ENCODE data around the gene RELL1. TPM values are rescaled to one million over a fixed set of nuclear protein-coding genes. Genes with fewer than 3 reads are reported as not detected.

Gene RELL1
- total and polyA plus RNA-seq, 10 of the 15 experiments (the other 5 are each of a cell fraction or from before 2014, with no cell fraction given): 0.20 to 10.9 (median 3.9) TPM

DNA sequence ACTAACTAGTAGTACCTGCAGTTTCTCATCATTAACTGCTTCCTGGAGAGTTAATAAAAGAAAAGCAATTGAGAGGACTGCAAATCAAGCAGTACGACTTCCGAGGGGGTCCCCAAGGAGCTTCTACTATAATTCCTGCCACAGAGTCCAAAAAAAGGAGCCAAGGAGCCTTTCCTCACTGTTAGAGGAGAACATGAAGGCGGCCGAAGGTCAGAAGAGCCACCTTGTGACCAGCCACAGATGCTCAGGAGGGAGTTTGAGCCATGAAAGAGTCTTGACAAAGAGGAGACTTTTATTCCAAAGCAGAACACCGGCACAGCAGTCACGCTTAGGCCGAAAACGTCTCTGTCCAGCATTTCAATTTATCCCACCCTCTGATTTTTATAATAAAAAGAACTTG lies 62.2 kb downstream of the RELL1 start (continued):
- TF ChIP-seq, protein P1, sequence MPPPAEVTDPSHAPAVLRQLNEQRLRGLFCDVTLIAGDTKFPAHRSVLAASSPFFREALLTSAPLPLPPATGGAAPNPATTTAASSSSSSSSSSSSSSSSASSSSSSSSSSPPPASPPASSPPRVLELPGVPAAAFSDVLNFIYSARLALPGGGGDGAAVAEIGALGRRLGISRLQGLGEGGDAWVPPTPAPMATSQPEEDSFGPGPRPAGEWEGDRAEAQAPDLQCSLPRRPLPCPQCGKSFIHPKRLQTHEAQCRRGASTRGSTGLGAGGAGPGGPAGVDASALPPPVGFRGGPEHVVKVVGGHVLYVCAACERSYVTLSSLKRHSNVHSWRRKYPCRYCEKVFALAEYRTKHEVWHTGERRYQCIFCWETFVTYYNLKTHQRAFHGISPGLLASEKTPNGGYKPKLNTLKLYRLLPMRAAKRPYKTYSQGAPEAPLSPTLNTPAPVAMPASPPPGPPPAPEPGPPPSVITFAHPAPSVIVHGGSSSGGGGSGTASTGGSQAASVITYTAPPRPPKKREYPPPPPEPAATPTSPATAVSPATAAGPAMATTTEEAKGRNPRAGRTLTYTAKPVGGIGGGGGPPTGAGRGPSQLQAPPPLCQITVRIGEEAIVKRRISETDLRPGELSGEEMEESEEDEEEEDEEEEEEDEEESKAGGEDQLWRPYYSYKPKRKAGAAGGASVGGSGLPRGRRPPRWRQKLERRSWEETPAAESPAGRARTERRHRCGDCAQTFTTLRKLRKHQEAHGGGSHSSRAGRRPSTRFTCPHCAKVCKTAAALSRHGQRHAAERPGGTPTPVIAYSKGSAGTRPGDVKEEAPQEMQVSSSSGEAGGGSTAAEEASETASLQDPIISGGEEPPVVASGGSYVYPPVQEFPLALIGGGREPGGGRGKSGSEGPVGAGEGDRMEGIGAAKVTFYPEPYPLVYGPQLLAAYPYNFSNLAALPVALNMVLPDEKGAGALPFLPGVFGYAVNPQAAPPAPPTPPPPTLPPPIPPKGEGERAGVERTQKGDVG (CRISPR knock-in tag; IDR thresholded peaks at IDR 0.05): no peak
- TF ChIP-seq TCF12 (IDR thresholded peaks at IDR 0.05; ENCODE audit: low read depth, low read length) (no peak), NR2C2 (IDR thresholded peaks at IDR 0.05; ENCODE audit: borderline replicate concordance, control insufficient read depth, insufficient read length, low read depth) (no peak), HCFC1 (IDR thresholded peaks at IDR 0.05; ENCODE audit: low read length) (no peak), PML (IDR thresholded peaks at IDR 0.05; ENCODE audit: low read length) (no peak), BMI1 (IDR thresholded peaks at IDR 0.05; ENCODE audit: borderline replicate concordance) (no peak), CHD4 (IDR thresholded peaks at IDR 0.05) (no peak), ASH2L (IDR thresholded peaks at IDR 0.05; ENCODE audit: borderline replicate concordance, low read depth) (no peak), RUNX3 (IDR thresholded peaks at IDR 0.05; ENCODE audit: low read length) (no peak), PAX5 (IDR thresholded peaks at IDR 0.05; ENCODE audit: borderline replicate concordance, low read depth, low read length) (no peak)
- TF ChIP-seq, protein P2, sequence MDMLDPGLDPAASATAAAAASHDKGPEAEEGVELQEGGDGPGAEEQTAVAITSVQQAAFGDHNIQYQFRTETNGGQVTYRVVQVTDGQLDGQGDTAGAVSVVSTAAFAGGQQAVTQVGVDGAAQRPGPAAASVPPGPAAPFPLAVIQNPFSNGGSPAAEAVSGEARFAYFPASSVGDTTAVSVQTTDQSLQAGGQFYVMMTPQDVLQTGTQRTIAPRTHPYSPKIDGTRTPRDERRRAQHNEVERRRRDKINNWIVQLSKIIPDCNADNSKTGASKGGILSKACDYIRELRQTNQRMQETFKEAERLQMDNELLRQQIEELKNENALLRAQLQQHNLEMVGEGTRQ (IDR thresholded peaks at IDR 0.05; ENCODE audit: borderline replicate concordance, low read depth, low read length): no peak
- TF ChIP-seq, protein P3, sequence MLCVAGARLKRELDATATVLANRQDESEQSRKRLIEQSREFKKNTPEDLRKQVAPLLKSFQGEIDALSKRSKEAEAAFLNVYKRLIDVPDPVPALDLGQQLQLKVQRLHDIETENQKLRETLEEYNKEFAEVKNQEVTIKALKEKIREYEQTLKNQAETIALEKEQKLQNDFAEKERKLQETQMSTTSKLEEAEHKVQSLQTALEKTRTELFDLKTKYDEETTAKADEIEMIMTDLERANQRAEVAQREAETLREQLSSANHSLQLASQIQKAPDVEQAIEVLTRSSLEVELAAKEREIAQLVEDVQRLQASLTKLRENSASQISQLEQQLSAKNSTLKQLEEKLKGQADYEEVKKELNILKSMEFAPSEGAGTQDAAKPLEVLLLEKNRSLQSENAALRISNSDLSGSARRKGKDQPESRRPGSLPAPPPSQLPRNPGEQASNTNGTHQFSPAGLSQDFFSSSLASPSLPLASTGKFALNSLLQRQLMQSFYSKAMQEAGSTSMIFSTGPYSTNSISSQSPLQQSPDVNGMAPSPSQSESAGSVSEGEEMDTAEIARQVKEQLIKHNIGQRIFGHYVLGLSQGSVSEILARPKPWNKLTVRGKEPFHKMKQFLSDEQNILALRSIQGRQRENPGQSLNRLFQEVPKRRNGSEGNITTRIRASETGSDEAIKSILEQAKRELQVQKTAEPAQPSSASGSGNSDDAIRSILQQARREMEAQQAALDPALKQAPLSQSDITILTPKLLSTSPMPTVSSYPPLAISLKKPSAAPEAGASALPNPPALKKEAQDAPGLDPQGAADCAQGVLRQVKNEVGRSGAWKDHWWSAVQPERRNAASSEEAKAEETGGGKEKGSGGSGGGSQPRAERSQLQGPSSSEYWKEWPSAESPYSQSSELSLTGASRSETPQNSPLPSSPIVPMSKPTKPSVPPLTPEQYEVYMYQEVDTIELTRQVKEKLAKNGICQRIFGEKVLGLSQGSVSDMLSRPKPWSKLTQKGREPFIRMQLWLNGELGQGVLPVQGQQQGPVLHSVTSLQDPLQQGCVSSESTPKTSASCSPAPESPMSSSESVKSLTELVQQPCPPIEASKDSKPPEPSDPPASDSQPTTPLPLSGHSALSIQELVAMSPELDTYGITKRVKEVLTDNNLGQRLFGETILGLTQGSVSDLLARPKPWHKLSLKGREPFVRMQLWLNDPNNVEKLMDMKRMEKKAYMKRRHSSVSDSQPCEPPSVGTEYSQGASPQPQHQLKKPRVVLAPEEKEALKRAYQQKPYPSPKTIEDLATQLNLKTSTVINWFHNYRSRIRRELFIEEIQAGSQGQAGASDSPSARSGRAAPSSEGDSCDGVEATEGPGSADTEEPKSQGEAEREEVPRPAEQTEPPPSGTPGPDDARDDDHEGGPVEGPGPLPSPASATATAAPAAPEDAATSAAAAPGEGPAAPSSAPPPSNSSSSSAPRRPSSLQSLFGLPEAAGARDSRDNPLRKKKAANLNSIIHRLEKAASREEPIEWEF (IDR thresholded peaks at IDR 0.05; ENCODE audit: insufficient replicate concordance, low read depth, low read length): no peak
- TF ChIP-seq, protein P4, sequence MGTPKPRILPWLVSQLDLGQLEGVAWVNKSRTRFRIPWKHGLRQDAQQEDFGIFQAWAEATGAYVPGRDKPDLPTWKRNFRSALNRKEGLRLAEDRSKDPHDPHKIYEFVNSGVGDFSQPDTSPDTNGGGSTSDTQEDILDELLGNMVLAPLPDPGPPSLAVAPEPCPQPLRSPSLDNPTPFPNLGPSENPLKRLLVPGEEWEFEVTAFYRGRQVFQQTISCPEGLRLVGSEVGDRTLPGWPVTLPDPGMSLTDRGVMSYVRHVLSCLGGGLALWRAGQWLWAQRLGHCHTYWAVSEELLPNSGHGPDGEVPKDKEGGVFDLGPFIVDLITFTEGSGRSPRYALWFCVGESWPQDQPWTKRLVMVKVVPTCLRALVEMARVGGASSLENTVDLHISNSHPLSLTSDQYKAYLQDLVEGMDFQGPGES (IDR thresholded peaks at IDR 0.05): no peak
